Vagina (tissue), 2 donors: ENCODE measurements around the gene LIN28B. TPM values are rescaled to one million over a fixed set of nuclear protein-coding genes. Genes with fewer than 3 reads are reported as not detected.

Source experiments
- DNase-seq, 2 donors: peaks; one replicate each; pipeline ENCODE4 v3.0.0-alpha.2; 2017; ENCODE audit errors: extremely low spot score in 2 of 2
- H3K27ac ChIP-seq: fragments of 200-600 bp; sonication (generic); one replicate; pipeline ENCODE4 v1.5.1; 2019
- H3K27me3 ChIP-seq: fragments of 200-600 bp; sonication (generic); one replicate; pipeline ENCODE4 v1.5.1; 2019
- H3K36me3 ChIP-seq, 2 donors: fragments of 200-600 bp; sonication (generic); one replicate each; pipeline ENCODE4 v1.5.1; 2017 to 2019
- H3K4me1 ChIP-seq: fragments of 200-600 bp; sonication (generic); one replicate; pipeline ENCODE4 v1.5.1; 2019
- H3K4me3 ChIP-seq, 2 donors: fragments of 200-600 bp; sonication (generic); 1 replicate in 1 of 2; 2 replicates in 1 of 2; pipeline ENCODE4 v1.5.1; 2016 to 2019
- H3K9me3 ChIP-seq: fragments of 200-600 bp; sonication (generic); one replicate; pipeline ENCODE4 v1.5.1; 2019
- CTCF ChIP-seq, 3 experiments: fragments of 450-650 bp in 2 of 3; fragments of 200-600 bp in 1 of 3; sonication (generic) in 1 of 3; IDR thresholded peaks; one replicate each; pipeline ENCODE4 v1.5.1; 2017 to 2019; ENCODE audit warnings: antibody characterized with exemption in 3 of 3, mild to moderate bottlenecking in 2 of 3, moderate library complexity in 2 of 3
- POLR2A ChIP-seq, 2 donors: fragments of 450-650 bp; IDR thresholded peaks; one replicate each; pipeline ENCODE4 v1.6.1; 2017; ENCODE audit warnings: antibody characterized with exemption in 2 of 2, mild to moderate bottlenecking in 2 of 2, moderate library complexity in 2 of 2
- POLR2AphosphoS5 ChIP-seq, 2 donors: sonication (generic); formaldehyde crosslinking; IDR thresholded peaks; one replicate each; pipeline ENCODE4 v1.9.0; 2017; ENCODE audit warnings: antibody characterized with exemption in 2 of 2, mild to moderate bottlenecking in 2 of 2, low read depth in 1 of 2; ENCODE audit not compliant: insufficient read depth in 1 of 2
- intact Hi-C: fragments of 100-400 bp; cut with DNase I; formaldehyde crosslinking; loops from one replicate; pipeline ENCODE4 v1.15.1; 2023
- total RNA-seq: library from RNA; depleted of rRNA; stranded (reverse); fragments of >200 nt; gene quantifications from one replicate; pipeline ENCODE4 v1.2.3, GENCODE V29; 2016

Gene LIN28B
- total RNA-seq, 1 donor from 2014 or later: not detected

GRCh38 chr6:105111871-105112270 is 155.0 kb downstream of the LIN28B start:
- intact Hi-C loops: no loop called here
- no peak for DNase-seq
- H3K27me3 ChIP-seq: no peaks in the 10 kb centered on the region
- H3K9me3 ChIP-seq: no peaks in the 10 kb centered on the region
- no peak overlapping the region for H3K4me3 ChIP-seq
- H3K36me3 ChIP-seq: no peaks in the 10 kb centered on the region
- no peak overlapping the region for H3K27ac ChIP-seq
- TF ChIP-seq POLR2A (IDR thresholded peaks at IDR 0.05): no peak
- TF ChIP-seq POLR2AphosphoS5 (IDR thresholded peaks at IDR 0.05; ENCODE audit: insufficient read depth in 1 of 2, low read depth in 1 of 2): no peak
- no peak for TF ChIP-seq CTCF (IDR thresholded peaks at IDR 0.05)
- no peaks in the 10 kb centered on the region for H3K4me1 ChIP-seq

- H3K4me3 ChIP-seq: no peak overlapping the region
- no peaks in the 10 kb centered on the region for H3K4me1 ChIP-seq
- intact Hi-C loops: no loop called here
- no peak overlapping the region for H3K27ac ChIP-seq
- no peaks in the 10 kb centered on the region for H3K27me3 ChIP-seq
- DNase-seq: no peak
- H3K9me3 ChIP-seq: no peaks in the 10 kb centered on the region
- no peaks in the 10 kb centered on the region for H3K36me3 ChIP-seq
- TF ChIP-seq POLR2AphosphoS5 (IDR thresholded peaks at IDR 0.05; ENCODE audit: insufficient read depth in 1 of 2, low read depth in 1 of 2) (no peak), POLR2A (IDR thresholded peaks at IDR 0.05) (no peak), CTCF (IDR thresholded peaks at IDR 0.05) (no peak)
These were observed 155.7 kb downstream of the LIN28B start for GRCh38 chr6:105112577-105112976.

GRCh38 chr6:105113422-105113821 is 156.5 kb downstream of the LIN28B start:
- no peaks in the 10 kb centered on the region for H3K4me1 ChIP-seq
- H3K36me3 ChIP-seq: no peaks in the 10 kb centered on the region
- H3K9me3 ChIP-seq: no peaks in the 10 kb centered on the region
- H3K27me3 ChIP-seq: no peaks in the 10 kb centered on the region
- no peak for DNase-seq
- H3K4me3 ChIP-seq: no peak overlapping the region
- no peak overlapping the region for H3K27ac ChIP-seq
- intact Hi-C loops: no loop called here
- TF ChIP-seq CTCF (IDR thresholded peaks at IDR 0.05): no peak
- TF ChIP-seq POLR2AphosphoS5 (IDR thresholded peaks at IDR 0.05; ENCODE audit: insufficient read depth in 1 of 2, low read depth in 1 of 2): no peak

- Histone ChIP-seq H3K27ac (no peak overlapping the region), H3K4me3 (no peak overlapping the region), H3K4me1 (no peaks in the 10 kb centered on the region), H3K9me3 (no peaks in the 10 kb centered on the region), H3K27me3 (no peaks in the 10 kb centered on the region), H3K36me3 (no peaks in the 10 kb centered on the region)
- no peak for TF ChIP-seq POLR2A (IDR thresholded peaks at IDR 0.05)
- TF ChIP-seq CTCF (IDR thresholded peaks at IDR 0.05): no peak
- no peak for TF ChIP-seq POLR2AphosphoS5 (IDR thresholded peaks at IDR 0.05; ENCODE audit: insufficient read depth in 1 of 2, low read depth in 1 of 2)
- intact Hi-C loops: no loop called here
- DNase-seq: no peak
These were observed 159.2 kb downstream of the LIN28B start for GRCh38 chr6:105116150-105116549.

GRCh38 chr6:105120570-105120969 is 163.7 kb downstream of the LIN28B start:
- Histone ChIP-seq H3K4me1 (peaks cover 4% of the 10 kb centered on the region), H3K27ac (no peak overlapping the region), H3K27me3 (no peaks in the 10 kb centered on the region), H3K36me3 (no peaks in the 10 kb centered on the region), H3K4me3 (no peak overlapping the region), H3K9me3 (no peaks in the 10 kb centered on the region)
- intact Hi-C loops: no loop called here
- DNase-seq: no peak
- TF ChIP-seq CTCF (IDR thresholded peaks at IDR 0.05) (no peak), POLR2A (IDR thresholded peaks at IDR 0.05) (no peak), POLR2AphosphoS5 (IDR thresholded peaks at IDR 0.05; ENCODE audit: insufficient read depth in 1 of 2, low read depth in 1 of 2) (no peak)
